Heart right ventricle (tissue), 16 donors: ENCODE data around the gene RPL15. TPM values are rescaled to one million over a fixed set of nuclear protein-coding genes. Genes with fewer than 3 reads are reported as not detected.
A peak's percentile ranks its signal among the peaks of the same experiment; 100 is the strongest.
"Not testable (repeated sequence)": the region's sequence is repeated elsewhere in the genome, so short reads cannot be mapped to it uniquely, and the experiment has no call there.

Source experiments
- ATAC-seq, 8 donors: fragments of 200-7000 bp; cut with Tn5 transposase; one replicate each; pipeline ENCODE4 v1.9.1; 2020; ENCODE audit warnings: mild to moderate bottlenecking in 8 of 8, moderate library complexity in 8 of 8, moderate number of reproducible peaks in 1 of 8
- DNase-seq, 2 donors: peaks; one replicate each; pipeline ENCODE4 v3.0.0-alpha.2; 2020
- H3K27ac ChIP-seq, 10 donors: fragments of 200-600 bp; sonication (generic) in 2 of 10; one replicate each; pipeline versions ENCODE4 v1.5.0 to v1.8.0; 2020 to 2022; ENCODE audit warnings: mild to moderate bottlenecking in 3 of 10
- H3K27me3 ChIP-seq, 7 donors: fragments of 200-600 bp; one replicate each; pipeline ENCODE4 v1.8.0; 2021 to 2022; ENCODE audit warnings: mild to moderate bottlenecking in 2 of 7
- H3K36me3 ChIP-seq, 9 donors: fragments of 200-600 bp; sonication (generic) in 1 of 9; one replicate each; pipeline versions ENCODE4 v1.5.0 to v1.8.0; 2020 to 2022; ENCODE audit warnings: mild to moderate bottlenecking in 2 of 9
- H3K4me1 ChIP-seq, 9 donors: fragments of 200-600 bp; sonication (generic) in 1 of 9; one replicate each; pipeline versions ENCODE4 v1.5.0 to v1.8.0; 2020 to 2022; ENCODE audit warnings: mild to moderate bottlenecking in 4 of 9
- H3K4me3 ChIP-seq, 10 donors: fragments of 200-600 bp; sonication (generic) in 2 of 10; one replicate each; pipeline versions ENCODE4 v1.5.0 to v1.8.0; 2020 to 2022; ENCODE audit warnings: mild to moderate bottlenecking in 7 of 10, moderate library complexity in 2 of 10
- H3K9me3 ChIP-seq, 11 donors: fragments of 200-600 bp in 10 of 11; sonication (generic) in 2 of 11; one replicate each; pipeline versions ENCODE4 v1.5.0 to v1.8.0; 2013 to 2022; ENCODE audit warnings: mild to moderate bottlenecking in 2 of 11, control low read depth in 1 of 11, moderate library complexity in 1 of 11
- WGBS, 2 donors: extraction: QIAGEN DNeasy Blood & Tissue Kit; methylation state at CpG; one replicate each; pipeline ENCODE4 v1.1.7; 2013; ENCODE audit warnings: inconsistent platforms in 1 of 2; 5-methylcytosine and 5-hydroxymethylcytosine counted together
- intact Hi-C, 10 donors: fragments of 100-400 bp; cut with DNase I; formaldehyde crosslinking; loops; one replicate each; pipeline versions ENCODE4 v1.11.1 to v1.14.2; 2022
- polyA plus RNA-seq, 2 donors: library from polyadenylated mRNA; stranded (reverse); fragments of 200-250 nt; gene quantifications; one replicate each; pipeline ENCODE4 v1.2.3, GENCODE V29; 2013
- total RNA-seq, 10 donors: library from RNA; stranded (reverse); fragmentation: NEBNext Ultra II Directional in 3 of 10; extraction: Animal tissue kit (Norgen Biotek cat#: 25700) in 3 of 10; gene quantifications; one replicate each; pipeline versions ENCODE4 v1.2.1 to v1.2.4, GENCODE V29; 2021 to 2023
- TF ChIP-seq, protein P1 (sequence below), 9 donors: fragments of 200-600 bp; sonication (generic) in 2 of 9; IDR thresholded peaks; one replicate each; pipeline versions ENCODE4 v1.5.0 to v1.8.0; 2021 to 2022; ENCODE audit warnings: antibody characterized with exemption in 9 of 9, mild to moderate bottlenecking in 5 of 9, moderate library complexity in 1 of 9
- donor health status: Arrhythmogenic right ventricular cardiomyopathy.
- donor health status: ischemic (EF 13 %, LVEDD 7.1; RV severe dilation, severe dysfunction).
- donor health status: healthy with polysubstance abuse.
- donor health status: DM: no; HTN: yes; CAD: no.
- donor health status: DM: no; HTN: no; CAD: no.
- donor health status: ischemic (EF 25% LVEDD 6.9; RV normal size, moderate dysfunction).
- donor health status: ischemic (EF 25% LVEDD 5.7; RV mildly dilated, moderate dysfunction).
- donor health status: healthy.
- donor health status: DM: yes; HTN: yes; CAD: no.
- donor health status: Ischemic cardiomyopathy.
- donor health status: ischemic (EF 35%, LVEDD 5.7; RV mildly dilated, moderate dysfunction).
- donor health status: nonischemic (EF 11% LVEDD 7.7; RV severe dilation, severe dysfunction).
- donor health status: DM: yes; HTN: yes; CAD: no.
- donor health status: PGD.
- donor health status: ischemic (EF 29% LVEDD 5.4; RV normal size, mild dysfunction).
- donor health status: nonischemic (EF 23%, LVEDD 6.1; RV moderate dilation, normal function).

The RPL15 gene
- total and polyA plus RNA-seq, 12 donors = 869 to 3,225 (median 932) TPM

DNA sequence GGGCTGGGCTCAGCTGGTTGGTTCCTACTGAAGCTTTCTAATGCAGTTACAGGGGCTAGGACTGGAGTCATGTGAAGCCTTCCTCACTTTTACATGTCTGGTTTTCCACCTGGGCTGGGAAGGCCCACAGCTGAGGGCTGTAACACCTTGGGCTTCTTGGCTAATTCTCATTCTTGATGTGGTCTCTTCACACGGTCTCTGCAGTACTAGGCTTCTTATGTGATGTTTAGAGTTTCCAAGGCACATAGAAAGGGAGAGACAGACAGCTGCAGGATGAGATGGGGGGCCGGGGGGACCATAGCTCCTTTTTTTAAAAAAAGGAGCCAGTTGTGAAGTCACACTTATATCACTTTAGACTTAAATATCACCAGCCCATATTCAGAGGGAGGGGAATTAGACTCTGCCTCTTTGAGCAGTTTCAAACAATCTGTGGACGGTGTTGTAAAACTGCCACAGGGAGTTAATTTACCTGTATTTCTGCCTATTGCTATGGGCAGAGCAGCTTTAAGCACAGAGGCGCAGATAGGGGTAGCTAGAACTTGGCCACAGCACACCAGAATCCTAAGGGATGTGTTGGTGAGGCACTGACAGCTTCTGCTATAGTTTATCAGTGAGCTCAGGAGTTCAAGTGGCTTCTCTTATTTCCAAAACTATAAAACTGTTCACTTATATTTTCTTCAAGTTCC is 46.8 kb upstream of the RPL15 start:
- H3K27ac ChIP-seq = peak overlapping the region in 4 of 10 donors; percentile 16 to 50 (median 42)
- peak; percentile 66 to 95 (median 86) for ATAC-seq

DNA sequence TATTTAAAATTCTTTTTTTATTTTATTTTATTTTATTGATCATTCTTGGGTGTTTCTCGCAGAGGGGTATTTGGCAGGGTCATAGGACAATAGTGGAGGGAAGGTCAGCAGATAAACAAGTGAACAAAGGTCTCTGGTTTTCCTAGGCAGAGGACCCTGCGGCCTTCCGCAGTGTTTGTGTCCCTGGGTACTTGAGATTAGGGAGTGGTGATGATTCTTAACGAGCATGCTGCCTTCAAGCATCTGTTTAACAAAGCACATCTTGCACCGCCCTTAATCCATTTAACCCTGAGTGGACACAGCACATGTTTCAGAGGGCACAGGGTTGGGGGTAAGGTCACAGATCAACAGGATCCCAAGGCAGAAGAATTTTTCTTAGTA is 46.3 kb upstream of the RPL15 start:
- H3K27me3 ChIP-seq, H3K9me3 ChIP-seq, H3K36me3 ChIP-seq, intact Hi-C loops, DNase-seq, H3K4me3 ChIP-seq: not testable (repeated sequence)
- peaks cover 16 to 72% (median 49%) of the 10 kb centered on the region in 9 donors for H3K4me1 ChIP-seq
- peak in 3 of 8 donors; percentile 28 to 40 (median 38) for ATAC-seq
- WGBS, 2 donors = 48 to 52% methylated on average over 1 of the region's 5 CpGs
- H3K27ac ChIP-seq = peak overlapping the region in 2 of 10 donors; percentile 16 to 50

More for the DNA sequence above, 46.8 kb upstream of the RPL15 start:
- no peaks in the 10 kb centered on the region for H3K27me3 ChIP-seq
- TF ChIP-seq, protein P1, sequence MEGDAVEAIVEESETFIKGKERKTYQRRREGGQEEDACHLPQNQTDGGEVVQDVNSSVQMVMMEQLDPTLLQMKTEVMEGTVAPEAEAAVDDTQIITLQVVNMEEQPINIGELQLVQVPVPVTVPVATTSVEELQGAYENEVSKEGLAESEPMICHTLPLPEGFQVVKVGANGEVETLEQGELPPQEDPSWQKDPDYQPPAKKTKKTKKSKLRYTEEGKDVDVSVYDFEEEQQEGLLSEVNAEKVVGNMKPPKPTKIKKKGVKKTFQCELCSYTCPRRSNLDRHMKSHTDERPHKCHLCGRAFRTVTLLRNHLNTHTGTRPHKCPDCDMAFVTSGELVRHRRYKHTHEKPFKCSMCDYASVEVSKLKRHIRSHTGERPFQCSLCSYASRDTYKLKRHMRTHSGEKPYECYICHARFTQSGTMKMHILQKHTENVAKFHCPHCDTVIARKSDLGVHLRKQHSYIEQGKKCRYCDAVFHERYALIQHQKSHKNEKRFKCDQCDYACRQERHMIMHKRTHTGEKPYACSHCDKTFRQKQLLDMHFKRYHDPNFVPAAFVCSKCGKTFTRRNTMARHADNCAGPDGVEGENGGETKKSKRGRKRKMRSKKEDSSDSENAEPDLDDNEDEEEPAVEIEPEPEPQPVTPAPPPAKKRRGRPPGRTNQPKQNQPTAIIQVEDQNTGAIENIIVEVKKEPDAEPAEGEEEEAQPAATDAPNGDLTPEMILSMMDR (IDR thresholded peaks at IDR 0.05) = peak in 3 of 9 donors; percentile 14 to 29 (median 28)
- 50 to 68% methylated on average over 4 of the region's 4 CpGs for WGBS, 2 donors
- DNase-seq = peak in 1 of 2 donors; percentile 43
- no peaks in the 10 kb centered on the region for H3K36me3 ChIP-seq
- intact Hi-C loops = loop anchor here in 2 of 10 donors (5.0 to 10.0 kb wide), 2 partner anchors 55 to 393 kb away; no protein-coding TSS in a partner anchor
- H3K4me3 ChIP-seq = no peak overlapping the region
- H3K9me3 ChIP-seq = no peaks in the 10 kb centered on the region
- H3K4me1 ChIP-seq = peaks cover 18 to 72% (median 51%) of the 10 kb centered on the region in 9 donors

DNA sequence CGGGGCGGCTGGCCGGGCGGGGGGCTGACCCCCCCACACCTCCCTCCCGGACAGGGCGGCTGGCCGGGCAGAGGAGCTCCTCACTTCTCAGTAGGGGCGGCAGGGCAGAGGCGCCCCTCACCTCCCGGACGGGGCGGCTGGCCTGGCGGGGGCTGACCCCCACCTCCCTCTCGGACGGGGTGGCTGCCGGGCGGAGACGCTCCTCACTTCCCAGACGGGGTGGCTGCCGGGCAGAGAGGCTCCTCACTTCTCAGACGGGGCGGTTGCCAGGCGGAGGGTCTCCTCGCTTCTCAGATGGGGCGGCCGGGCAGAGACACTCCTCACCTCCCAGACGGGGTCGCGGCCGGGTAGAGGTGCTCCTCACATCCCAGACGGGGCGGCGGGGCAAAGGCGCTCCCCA is 45.6 kb upstream of the RPL15 start:
- 96 to 100% methylated on average over 10 to 31 of the region's 34 CpGs for WGBS, 2 donors
- H3K27me3 ChIP-seq, ATAC-seq, H3K4me3 ChIP-seq, intact Hi-C loops, H3K27ac ChIP-seq, DNase-seq, H3K9me3 ChIP-seq, H3K36me3 ChIP-seq: not testable (repeated sequence)
- peaks cover 9 to 71% (median 49%) of the 10 kb centered on the region in 9 donors for H3K4me1 ChIP-seq

DNA sequence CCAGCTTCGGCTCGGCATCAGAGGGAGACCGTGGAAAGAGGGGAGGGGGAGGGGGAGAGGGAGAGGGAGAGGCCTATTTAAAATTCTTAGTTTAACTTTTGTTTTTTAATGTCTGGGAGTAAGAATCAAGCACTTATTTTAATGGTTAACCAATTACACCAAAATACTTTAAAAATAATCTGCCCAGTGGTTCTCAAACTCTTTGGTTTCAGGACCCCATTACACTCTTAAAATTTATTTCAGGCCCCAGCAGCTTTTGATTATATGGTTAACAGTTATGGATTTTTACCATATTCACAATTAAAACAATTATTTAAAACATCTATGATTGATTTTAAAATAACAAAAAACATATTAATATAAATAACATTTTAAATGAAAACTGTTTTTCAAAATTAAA is 44.6 kb upstream of the RPL15 start:
- intact Hi-C loops = no loop called here
- Histone ChIP-seq H3K27me3 (no peaks in the 10 kb centered on the region), H3K4me3 (no peak overlapping the region), H3K27ac (no peak overlapping the region), H3K9me3 (no peaks in the 10 kb centered on the region), H3K4me1 (peaks cover 8 to 71% (median 51%) of the 10 kb centered on the region in 9 donors), H3K36me3 (no peaks in the 10 kb centered on the region)
- DNase-seq = no peak
- WGBS, 2 donors = 100% methylated on average over 1 to 2 of the region's 3 CpGs
- ATAC-seq = no peak
- TF ChIP-seq, protein P1 (IDR thresholded peaks at IDR 0.05) = no peak

DNA sequence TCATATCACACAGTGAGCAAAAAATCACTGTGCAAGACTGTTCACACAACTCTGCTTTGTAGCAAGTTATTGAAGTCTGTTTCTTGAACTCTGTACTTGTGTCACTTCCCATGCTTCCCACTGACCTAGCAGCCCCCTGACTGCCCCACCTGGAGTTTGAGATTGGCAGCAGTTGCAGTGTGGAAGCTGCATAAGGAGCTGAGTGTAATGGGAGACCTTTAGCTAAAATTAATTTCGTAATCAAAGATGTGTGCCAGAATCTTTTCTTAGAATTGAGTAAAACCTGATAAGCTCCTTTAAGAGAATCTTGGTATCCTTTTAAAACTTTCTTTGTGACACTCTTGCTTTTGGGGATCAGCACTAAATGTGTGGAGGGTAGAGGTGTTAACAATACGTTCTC is 43.0 kb upstream of the RPL15 start:
- H3K36me3 ChIP-seq = no peaks in the 10 kb centered on the region
- H3K9me3 ChIP-seq = no peaks in the 10 kb centered on the region
- ATAC-seq (peak in 2 of 8 donors; percentile 34 to 43), DNase-seq (no peak)
- 47 to 51% methylated on average over 2 of the region's 2 CpGs for WGBS, 2 donors
- H3K4me1 ChIP-seq = peaks cover 8 to 68% (median 45%) of the 10 kb centered on the region in 9 donors
- TF ChIP-seq, protein P1 (IDR thresholded peaks at IDR 0.05) = no peak
- H3K27ac ChIP-seq = no peak overlapping the region
- no peaks in the 10 kb centered on the region for H3K27me3 ChIP-seq
- H3K4me3 ChIP-seq = no peak overlapping the region
- intact Hi-C loops = no loop called here
